ENCODE results near the gene ZC3H4. TPM values are rescaled to one million over a fixed set of nuclear protein-coding genes. Genes with fewer than 3 reads are reported as not detected.

The ZC3H4 gene
- total RNA-seq, 1 experiment from 2014 or later, result 105 TPM

DNA sequence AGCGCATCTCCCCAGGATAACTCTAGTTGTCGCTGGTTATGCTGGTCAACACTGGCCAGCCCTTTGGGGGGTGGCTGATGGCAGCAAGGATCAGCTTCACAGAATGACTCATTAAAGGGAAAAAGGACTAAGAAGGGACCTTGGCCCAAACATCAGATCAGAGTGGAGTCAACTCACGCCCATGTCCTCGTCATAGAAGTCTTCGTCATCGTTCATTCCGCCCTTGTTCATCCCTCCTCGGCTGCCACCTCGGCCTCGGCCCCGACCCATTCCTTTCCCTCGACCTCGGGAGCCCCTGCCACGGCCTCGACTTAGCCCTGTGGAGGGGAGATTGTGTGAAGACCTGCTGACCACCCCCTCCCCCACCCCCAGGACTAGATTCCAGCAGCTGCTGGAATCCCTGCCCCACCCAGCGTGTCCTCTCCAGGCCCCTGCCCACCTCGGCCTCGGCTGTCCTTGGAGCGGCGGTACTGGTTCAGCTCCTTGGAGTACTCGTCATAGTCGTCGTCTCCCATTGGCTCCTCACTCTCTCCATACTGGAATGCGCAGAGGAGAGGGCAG is 28.6 kb downstream of the ZC3H4 start:
- Histone ChIP-seq H4K20me1 (ENCODE audit: control insufficient read depth, insufficient read depth, insufficient read length) (no peaks in the 10 kb centered on the region), H2BK15ac (ENCODE audit: low read depth, low read length) (no peak overlapping the region), H2BK20ac (ENCODE audit: low read depth, low read length, poor library complexity, severe bottlenecking) (no peak overlapping the region), H3K14ac (ENCODE audit: insufficient read depth, low read length) (no peak overlapping the region), H4K5ac (ENCODE audit: insufficient read length, low read depth, low read length) (no peak overlapping the region), H3K27ac (ENCODE audit: insufficient read length, low read depth, low read length) (no peak overlapping the region), H3T11ph (ENCODE audit: low read length) (no peak overlapping the region), H4K8ac (replicated peaks; ENCODE audit: insufficient read length, low read depth, low read length) (no peak overlapping the region), H3K9ac (ENCODE audit: extremely low read depth, insufficient read length, low read length) (no peak overlapping the region), H2AFZ (ENCODE audit: low read length) (no peak overlapping the region), H2BK120ac (ENCODE audit: low read depth, low read length, poor library complexity, severe bottlenecking) (no peak overlapping the region), H2AK5ac (ENCODE audit: insufficient read length, low read length) (no peak overlapping the region), H3K4me2 (ENCODE audit: insufficient read depth, insufficient read length, low read length) (no peak overlapping the region), H2BK5ac (ENCODE audit: insufficient read length, low read length) (no peak overlapping the region), H3K9me3 (ENCODE audit: control insufficient read depth, low read depth, low read length) (no peaks in the 10 kb centered on the region), H3K18ac (ENCODE audit: insufficient read length, low read depth, low read length) (no peak overlapping the region), H3K4me1 (ENCODE audit: insufficient read depth, low read length) (peaks cover 4% of the 10 kb centered on the region; the same call in 1 of the 2 replicates), H3K56ac (ENCODE audit: insufficient read length, low read depth, low read length) (no peak overlapping the region), H2BK12ac (ENCODE audit: insufficient read length, low read depth, low read length) (no peak overlapping the region), H4K91ac (ENCODE audit: insufficient read length, low read depth, low read length) (no peak overlapping the region), H3K79me1 (ENCODE audit: insufficient read depth, low read depth, low read length, poor library complexity, severe bottlenecking) (no peaks in the 10 kb centered on the region), H3K23ac (ENCODE audit: insufficient read length, low read depth, low read length) (no peak overlapping the region), H3K27me3 (ENCODE audit: insufficient read depth, low read length) (no peaks in the 10 kb centered on the region), H3K79me2 (ENCODE audit: insufficient read depth, low read length) (no peaks in the 10 kb centered on the region), H3K23me2 (ENCODE audit: insufficient read length, low read depth, low read length, poor library complexity, severe bottlenecking) (no peaks in the 10 kb centered on the region), H3K4ac (ENCODE audit: low read depth, low read length) (no peak overlapping the region)
- H3K4me1 Mint-ChIP-seq, result peaks cover 8% of the 10 kb centered on the region in 2 experiments; a peak in 2 of 4 replicates
- H3K9me3 Mint-ChIP-seq, result no peaks in the 10 kb centered on the region
- peaks cover 41 to 92% (median 90%) of the 10 kb centered on the region in 3 experiments; a peak in 6 of 7 replicates for H3K36me3 Mint-ChIP-seq (ENCODE audit: insufficient read depth in 1 of 3, low read depth in 3 of 3)
- peak overlapping the region in 2 of 3 experiments; percentile 44 to 51; a peak in 2 of 7 replicates for H3K27ac Mint-ChIP-seq
- DNase-seq, result no peak
- WGBS (ENCODE audit: extremely low coverage, insufficient read length, low lambda C conversion rate), result no CpG with 5 or more reads among the region's 24 CpGs
- no peak overlapping the region for H3K4me3 Mint-ChIP-seq
- H3K27me3 Mint-ChIP-seq (ENCODE audit: low read depth), result no peaks in the 10 kb centered on the region
- TF ChIP-seq, protein P1, sequence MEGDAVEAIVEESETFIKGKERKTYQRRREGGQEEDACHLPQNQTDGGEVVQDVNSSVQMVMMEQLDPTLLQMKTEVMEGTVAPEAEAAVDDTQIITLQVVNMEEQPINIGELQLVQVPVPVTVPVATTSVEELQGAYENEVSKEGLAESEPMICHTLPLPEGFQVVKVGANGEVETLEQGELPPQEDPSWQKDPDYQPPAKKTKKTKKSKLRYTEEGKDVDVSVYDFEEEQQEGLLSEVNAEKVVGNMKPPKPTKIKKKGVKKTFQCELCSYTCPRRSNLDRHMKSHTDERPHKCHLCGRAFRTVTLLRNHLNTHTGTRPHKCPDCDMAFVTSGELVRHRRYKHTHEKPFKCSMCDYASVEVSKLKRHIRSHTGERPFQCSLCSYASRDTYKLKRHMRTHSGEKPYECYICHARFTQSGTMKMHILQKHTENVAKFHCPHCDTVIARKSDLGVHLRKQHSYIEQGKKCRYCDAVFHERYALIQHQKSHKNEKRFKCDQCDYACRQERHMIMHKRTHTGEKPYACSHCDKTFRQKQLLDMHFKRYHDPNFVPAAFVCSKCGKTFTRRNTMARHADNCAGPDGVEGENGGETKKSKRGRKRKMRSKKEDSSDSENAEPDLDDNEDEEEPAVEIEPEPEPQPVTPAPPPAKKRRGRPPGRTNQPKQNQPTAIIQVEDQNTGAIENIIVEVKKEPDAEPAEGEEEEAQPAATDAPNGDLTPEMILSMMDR (conservative IDR thresholded peaks at IDR 0.05), result no peak

All from H9 (cell line).